Endometrial microvascular endothelial cells (primary cell): ENCODE results near the gene ASPSCR1. TPM values are rescaled to one million over a fixed set of nuclear protein-coding genes. Genes with fewer than 3 reads are reported as not detected.
"Not testable (repeated sequence)": the region's sequence is repeated elsewhere in the genome, so short reads cannot be mapped to it uniquely, and the experiment has no call there.

Experiments used
- in situ Hi-C: cut with HindIII; loops from 2 replicates; pipeline ENCODE4 v1.10.0; 2017; ENCODE audit warnings: low sequenced_read_pairs, low pct_unique_long_range_greater_than_20kb; ENCODE audit errors: inconsistent ontology term
- total RNA-seq: library from RNA; depleted of rRNA; stranded (reverse); fragments of >200 nt; gene quantifications from one replicate; pipeline ENCODE4 v1.2.3, GENCODE V29; 2015; ENCODE audit errors: inconsistent ontology term

ASPSCR1 gene
- total RNA-seq, 1 donor from 2014 or later, result 12.2 TPM

DNA sequence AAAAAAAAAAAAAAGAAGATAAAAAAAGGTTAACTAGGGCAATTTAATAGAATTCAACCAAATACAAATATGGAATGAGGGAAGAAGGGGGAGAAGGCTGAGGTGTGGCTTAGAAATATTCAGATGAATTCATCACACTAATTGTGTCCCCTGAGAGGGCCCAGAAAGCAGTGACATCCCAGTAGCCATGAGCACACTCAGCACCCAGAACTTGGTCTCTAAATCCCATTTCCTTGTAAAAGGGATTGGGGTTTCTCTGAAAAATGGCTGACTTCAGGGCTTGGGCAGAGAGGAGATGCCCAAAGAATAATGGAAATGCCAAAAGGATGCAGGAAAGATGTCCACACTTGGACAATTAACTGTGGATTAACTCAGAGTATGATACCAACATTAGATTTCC lies 4.0 kb upstream of the ASPSCR1 start:
- in situ Hi-C loops, result no loop called here

DNA sequence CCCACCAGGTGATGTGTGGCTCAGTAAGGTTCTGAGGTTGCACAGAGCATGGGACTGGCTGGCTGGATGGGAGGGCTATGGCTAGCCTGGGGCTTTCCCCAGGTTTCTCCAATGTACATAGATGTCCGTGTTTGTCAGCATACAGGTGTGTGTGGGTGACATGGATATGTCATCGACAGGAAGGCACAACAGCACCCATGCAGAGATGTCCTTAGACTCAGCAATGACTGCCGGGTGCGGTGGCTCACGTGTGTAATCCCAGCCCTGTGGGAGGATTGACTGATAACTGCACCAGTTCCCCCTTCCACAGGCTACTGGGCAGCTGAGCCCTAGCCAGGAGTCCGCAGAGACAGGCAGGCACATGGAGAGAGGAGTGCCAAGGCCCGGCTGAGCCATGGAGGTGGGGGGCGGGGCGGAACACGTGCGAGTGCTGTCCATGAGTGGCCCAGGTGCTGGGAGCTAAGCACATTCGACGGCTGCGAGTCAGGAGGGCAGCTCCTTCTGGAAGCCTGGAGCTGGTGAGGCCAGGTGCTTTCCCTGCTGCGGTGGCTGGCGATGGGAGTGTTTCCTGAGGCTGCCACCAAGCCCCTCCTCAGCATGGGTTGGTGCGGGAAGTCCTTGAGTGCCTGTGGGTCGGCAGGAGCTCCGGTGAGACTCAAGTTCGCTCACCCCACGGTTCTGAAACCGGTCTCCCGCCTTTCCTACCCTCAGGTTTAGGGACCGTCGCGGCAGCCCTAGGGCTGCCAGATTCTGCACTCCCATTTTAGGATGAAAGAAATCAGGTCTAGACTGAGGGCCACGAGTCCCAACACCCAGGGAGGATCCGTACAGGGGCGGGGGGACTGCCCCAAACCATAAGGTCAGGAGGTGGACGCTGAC lies 858 bp upstream of the ASPSCR1 start:
- in situ Hi-C loops, result no loop called here

GRCh38 chr17:81978524-81979298 lies 1.3 kb downstream of the ASPSCR1 start:
- in situ Hi-C loops, result no loop called here

GRCh38 chr17:81980122-81980521 lies 2.7 kb downstream of the ASPSCR1 start:
- in situ Hi-C loops, result no loop called here

- in situ Hi-C loops, result no loop called here
Measured at GRCh38 chr17:81980707-81981343, 3.4 kb downstream of the ASPSCR1 start.

GRCh38 chr17:81981511-81981910 lies 4.1 kb downstream of the ASPSCR1 start:
- in situ Hi-C loops, result not testable (repeated sequence)

DNA sequence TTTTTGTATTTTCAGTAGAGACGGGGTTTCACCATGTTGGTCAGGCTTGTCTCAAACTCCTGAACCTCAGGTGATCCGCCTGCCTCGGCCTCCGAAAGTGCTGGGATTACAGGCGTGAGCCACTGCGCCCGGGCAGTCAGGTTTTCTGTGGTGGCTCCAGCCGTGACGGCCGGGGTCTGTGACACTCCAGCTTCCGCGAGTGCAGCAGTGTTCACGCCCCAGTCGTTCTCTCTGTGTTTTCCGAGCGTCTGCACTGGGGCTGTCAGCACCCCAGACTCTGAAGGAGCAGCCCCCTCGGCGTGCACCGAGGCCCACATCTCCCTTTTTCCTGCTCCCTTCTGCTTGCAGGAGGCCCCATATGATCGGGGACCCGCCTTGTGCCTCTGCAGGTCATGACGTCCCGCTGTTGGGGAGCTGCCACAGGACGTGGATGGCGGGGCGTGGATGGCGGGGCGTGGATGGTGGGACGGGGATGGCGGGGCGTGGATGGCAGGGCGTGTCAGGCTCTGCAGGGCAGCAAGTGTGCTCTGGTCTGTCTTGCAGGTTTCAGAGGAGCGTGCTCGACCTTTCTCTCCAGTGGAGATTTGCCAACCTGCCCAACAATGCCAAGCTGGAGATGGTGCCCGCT lies 5.7 kb downstream of the ASPSCR1 start:
- in situ Hi-C loops, result no loop called here

DNA sequence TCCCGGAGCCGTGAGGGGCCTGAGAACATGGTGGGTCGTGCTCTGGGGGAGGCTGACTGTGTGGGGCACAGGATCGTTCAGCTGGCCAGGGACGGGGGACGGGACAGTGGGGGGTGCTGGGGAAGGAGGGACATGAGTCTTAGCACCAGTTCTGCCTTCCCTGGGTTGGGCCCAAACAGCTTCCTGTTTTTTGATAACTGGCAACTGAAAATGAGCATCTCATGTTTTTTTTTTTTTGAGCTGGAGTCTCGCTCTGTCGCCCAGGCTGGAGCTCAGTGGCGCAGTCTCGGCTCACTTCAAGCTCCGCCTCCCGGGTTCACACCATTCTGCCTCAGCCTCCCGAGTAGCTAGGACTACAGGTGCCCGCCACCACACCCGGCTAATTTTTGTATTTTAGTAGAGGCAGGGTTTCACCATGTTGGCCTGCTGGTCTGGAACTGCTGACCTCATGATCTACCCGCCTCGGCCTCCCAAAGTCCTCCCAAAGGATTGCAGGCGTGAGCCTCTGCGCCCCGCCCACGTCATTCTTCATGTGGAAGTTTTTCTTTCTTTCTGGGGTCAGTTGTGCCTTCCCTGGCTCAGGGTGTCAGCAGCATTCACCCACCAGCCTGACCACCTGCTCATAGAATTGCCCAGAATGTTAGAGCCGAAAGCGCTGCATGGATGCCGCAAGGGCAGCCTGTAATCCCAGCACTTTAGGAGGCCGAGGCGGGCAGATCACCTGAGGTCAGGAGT lies 6.4 kb downstream of the ASPSCR1 start:
- in situ Hi-C loops, result no loop called here

DNA sequence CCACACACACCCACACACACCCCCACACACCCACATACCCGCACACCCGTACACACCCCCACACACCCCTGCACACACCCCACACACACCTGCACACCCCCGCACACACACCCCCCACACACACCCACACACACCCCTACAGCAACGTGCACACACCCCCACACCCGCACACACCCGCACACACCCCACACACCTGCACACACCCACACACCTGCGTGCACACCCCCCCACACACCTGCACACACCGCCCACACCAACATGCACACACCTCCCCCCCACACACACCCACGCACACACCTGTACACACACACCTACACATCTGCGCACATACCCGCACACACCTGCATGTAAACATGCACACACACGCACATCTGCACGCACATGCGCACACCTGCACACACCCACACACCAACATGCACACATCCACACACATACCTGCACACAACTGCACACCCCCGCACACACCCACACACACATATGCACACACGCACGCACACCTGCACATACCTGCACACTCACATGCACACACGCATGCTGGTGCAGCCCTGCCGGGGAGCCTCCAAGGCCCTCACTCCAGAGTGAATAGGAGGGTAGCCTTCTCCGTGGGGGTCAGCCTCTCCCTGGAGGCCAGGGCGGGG lies 7.5 kb downstream of the ASPSCR1 start:
- in situ Hi-C loops, result no loop called here

DNA sequence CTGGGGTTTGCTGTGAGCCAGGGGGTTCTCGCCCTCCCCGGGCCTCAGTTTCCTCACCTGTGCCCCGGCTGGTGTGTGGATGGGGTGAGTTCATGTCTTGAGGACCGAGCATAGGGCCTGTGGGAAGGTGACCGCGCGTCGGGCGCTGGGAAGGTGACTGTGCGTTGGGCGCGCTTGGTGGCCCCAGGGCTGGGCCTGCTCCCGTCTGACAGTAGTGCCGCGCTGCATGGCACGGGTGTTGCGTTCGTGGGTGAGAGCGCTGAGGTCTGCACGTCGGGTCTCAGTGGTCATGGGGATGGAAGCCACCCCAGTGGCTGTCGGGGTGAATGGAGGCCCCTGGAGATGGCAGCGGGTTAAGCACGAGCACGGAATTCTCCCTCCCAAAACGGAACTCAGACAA lies 9.2 kb downstream of the ASPSCR1 start:
- in situ Hi-C loops, result no loop called here

DNA sequence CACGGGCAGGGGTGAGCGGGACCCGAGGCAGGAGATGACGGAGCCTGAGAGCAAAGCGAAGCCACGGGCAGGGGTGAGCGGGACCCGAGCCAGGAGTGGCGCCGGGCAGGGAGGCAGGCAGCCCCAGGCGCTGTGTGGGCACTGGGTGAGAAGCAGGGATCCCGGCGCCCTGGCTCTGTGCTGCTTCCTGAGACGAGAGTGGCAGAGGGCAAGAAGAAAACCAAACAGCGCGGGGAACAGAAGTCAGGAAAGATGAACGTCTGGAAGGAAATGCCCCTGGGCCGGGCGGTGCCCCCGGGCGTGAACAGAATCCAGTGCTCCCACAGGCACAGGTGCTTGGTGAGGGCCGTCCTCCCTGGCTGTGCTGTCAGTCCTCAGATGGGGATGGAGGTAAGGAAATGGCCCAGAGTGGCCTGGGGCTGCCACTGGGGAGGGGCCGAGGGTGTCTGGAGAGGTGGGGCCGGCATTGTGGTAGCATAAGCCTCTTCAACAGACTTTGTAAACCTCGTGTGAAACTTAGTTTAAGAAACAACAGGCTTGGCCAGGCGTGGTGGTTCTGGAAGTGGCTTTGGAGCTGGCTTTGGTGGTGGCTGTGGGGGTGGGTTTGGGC lies 9.8 kb downstream of the ASPSCR1 start:
- in situ Hi-C loops, result no loop called here

DNA sequence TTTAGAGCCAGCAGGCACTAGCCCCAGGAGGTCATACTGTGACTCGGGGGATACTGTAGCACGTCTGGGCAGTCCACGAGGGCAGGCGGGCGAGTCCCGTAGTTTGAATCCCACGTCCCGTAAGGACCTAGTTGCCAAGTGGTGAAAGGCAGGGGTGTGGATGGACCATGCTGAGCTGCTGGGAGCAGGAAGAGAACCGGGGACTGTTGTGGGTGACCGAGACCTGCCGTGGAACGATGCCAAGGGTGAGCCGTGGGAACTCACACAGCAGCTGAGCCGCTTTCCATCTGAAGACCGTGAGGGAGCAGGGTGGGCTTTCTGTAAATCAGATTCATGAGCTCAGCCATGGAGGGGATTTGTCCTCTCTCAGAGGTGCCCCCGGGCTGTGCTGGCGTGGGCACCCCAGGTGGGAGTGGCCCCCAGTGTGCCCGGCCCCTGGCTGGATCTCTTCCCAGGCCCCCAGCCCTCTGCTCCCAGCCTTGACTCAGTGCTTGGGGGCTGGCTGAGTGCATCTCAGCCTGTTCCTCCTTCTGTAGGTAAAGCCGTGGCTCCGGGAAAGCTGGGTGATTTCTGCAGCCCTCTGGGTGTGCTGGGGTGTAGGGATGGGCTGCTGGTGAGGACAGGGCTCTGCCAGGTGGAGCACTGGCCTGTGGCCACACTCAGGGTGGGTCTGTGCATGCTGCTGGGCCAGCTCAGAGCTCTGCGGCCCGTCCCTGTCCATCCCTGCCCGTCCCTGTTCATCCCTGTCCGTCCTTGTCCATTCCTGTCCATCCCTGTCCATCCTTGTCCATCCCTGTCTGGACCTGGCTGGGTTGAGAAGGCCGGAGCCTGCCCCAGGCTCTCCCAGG lies 13.6 kb downstream of the ASPSCR1 start:
- in situ Hi-C loops, result no loop called here

DNA sequence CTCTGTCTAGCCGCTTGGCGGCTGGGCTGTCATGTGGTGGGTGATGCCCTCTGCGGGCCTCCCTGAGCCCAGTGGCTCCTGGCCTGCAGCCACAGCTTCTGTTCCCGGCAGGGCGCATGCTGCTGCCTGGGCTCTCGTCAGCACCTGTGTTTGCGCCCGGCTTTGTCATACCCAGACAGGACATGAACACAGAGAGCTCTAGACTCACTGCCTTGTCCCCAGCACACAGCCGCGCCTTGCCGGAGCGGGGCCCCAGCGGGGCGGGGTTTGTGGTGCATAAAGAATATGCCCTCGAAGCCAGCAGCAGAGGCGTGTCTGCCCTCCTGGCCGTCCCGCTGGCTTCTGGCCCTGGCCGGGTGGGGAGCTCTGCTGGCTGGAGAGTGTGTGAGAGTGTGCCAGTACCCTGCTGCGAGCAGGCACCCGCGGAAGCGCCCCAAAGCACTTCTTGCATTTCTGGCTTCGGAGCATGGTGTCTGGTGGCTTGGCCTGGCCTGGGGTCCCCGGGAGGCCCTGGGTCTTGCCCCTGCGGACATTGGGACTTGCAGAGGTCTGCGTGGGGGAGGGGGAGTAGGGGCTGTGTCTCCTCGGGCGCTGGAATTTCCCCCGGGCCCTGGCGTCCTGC lies 14.4 kb downstream of the ASPSCR1 start:
- in situ Hi-C loops, result no loop called here

DNA sequence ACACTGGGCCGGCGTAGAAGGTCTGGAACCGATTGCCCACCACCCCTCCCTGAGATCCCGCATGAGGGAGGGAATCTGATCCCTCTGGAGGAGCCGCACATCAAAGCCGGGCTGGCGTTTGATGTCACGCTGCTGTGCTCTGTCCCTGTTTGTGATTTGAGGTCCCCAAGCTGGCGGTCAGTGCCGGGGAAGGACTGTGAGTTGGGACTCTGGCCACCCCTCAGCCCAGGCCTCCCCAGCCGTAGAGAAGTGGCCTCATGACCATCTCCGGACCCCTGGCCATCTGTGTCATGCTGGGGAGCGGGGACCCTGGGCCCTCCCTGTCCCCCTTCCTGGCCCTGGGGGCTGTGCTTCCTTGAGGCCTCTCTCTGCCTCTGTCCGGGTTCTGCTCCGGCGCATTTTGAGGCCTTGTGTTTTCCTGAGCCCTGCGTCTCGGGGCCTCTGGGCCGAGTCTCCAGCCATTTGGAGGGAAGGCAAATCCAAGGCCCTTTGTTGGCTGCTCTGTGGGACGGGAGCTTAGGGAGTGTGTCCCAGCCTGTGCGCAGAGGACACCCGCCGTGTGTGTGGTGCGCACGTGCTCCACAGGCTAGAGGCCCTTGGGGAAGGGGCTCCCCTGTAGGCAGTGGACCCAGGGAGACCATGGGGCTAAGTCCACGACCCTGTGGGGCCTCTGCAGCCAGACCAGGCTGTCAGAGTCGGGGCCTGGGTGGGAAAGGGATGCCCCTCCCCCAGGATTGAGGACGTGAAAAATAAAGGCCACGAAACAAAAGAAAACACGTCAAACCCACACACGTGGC lies 15.1 kb downstream of the ASPSCR1 start:
- in situ Hi-C loops, result no loop called here

- in situ Hi-C loops, result no loop called here
Measured at GRCh38 chr17:81993729-81994592, 16.5 kb downstream of the ASPSCR1 start.
